Osteocyte (in vitro differentiated cells): ENCODE results near the gene MED10. TPM values are rescaled to one million over a fixed set of nuclear protein-coding genes. Genes with fewer than 3 reads are reported as not detected.

Experiments used
- DNase-seq: peaks from one replicate; pipeline ENCODE4 v3.0.0; 2021; ENCODE audit warnings: mixed read lengths; ENCODE audit not compliant: unreplicated experiment; ENCODE audit errors: extremely low spot score
- H3K27ac Mint-ChIP-seq: one replicate; pipeline ENCODE4 v1.8.0; 2021; ENCODE audit warnings: mild to moderate bottlenecking, mixed read lengths; ENCODE audit not compliant: unreplicated experiment
- H3K27me3 Mint-ChIP-seq: one replicate; pipeline ENCODE4 v1.8.0; 2021; ENCODE audit warnings: mixed read lengths; ENCODE audit not compliant: unreplicated experiment
- H3K36me3 Mint-ChIP-seq: one replicate; pipeline ENCODE4 v1.8.0; 2021; ENCODE audit warnings: mixed read lengths; ENCODE audit not compliant: unreplicated experiment
- H3K4me1 Mint-ChIP-seq: one replicate; pipeline ENCODE4 v1.8.0; 2021; ENCODE audit warnings: mixed read lengths; ENCODE audit not compliant: unreplicated experiment
- H3K4me3 Mint-ChIP-seq: one replicate; pipeline ENCODE4 v1.8.0; 2021; ENCODE audit warnings: mild to moderate bottlenecking, moderate library complexity, mixed read lengths; ENCODE audit not compliant: unreplicated experiment
- H3K9me3 Mint-ChIP-seq: one replicate; pipeline ENCODE4 v1.8.0; 2021; ENCODE audit warnings: mixed read lengths; ENCODE audit not compliant: unreplicated experiment
- CTCF ChIP-seq: fragments of 200-600 bp; sonication (generic); IDR thresholded peaks from 2 replicates; pipeline ENCODE4 v1.5.0; 2021; ENCODE audit warnings: antibody characterized with exemption, mild to moderate bottlenecking, moderate library complexity
- total RNA-seq: library from RNA; stranded (reverse); gene quantifications from 2 replicates; pipeline ENCODE4 v1.2.1, GENCODE V29; 2021

Gene MED10
- total RNA-seq, 1 donor from 2014 or later, result 28.2 TPM

GRCh38 chr5:6423327-6424109 is 45.2 kb upstream of the MED10 start:
- Mint-ChIP-seq H3K36me3 (no peaks in the 10 kb centered on the region), H3K27ac (no peak overlapping the region), H3K4me3 (no peak overlapping the region), H3K27me3 (no peaks in the 10 kb centered on the region), H3K9me3 (no peaks in the 10 kb centered on the region), H3K4me1 (peaks cover 3% of the 10 kb centered on the region)
- TF ChIP-seq CTCF, result no peak
- DNase-seq, result no peak

GRCh38 chr5:6419340-6419852 is 41.0 kb upstream of the MED10 start:
- Mint-ChIP-seq H3K4me3 (no peak overlapping the region), H3K27me3 (no peaks in the 10 kb centered on the region), H3K9me3 (no peaks in the 10 kb centered on the region), H3K36me3 (no peaks in the 10 kb centered on the region), H3K4me1 (peaks cover 3% of the 10 kb centered on the region), H3K27ac (no peak overlapping the region)
- DNase-seq, result no peak
- no peak for TF ChIP-seq CTCF

GRCh38 chr5:6418679-6419276 is 40.4 kb upstream of the MED10 start:
- DNase-seq, result no peak
- Mint-ChIP-seq H3K27ac (no peak overlapping the region), H3K27me3 (no peaks in the 10 kb centered on the region), H3K4me3 (no peak overlapping the region), H3K36me3 (no peaks in the 10 kb centered on the region), H3K4me1 (peaks cover 3% of the 10 kb centered on the region), H3K9me3 (no peaks in the 10 kb centered on the region)
- no peak for TF ChIP-seq CTCF

GRCh38 chr5:6417657-6418056 is 39.3 kb upstream of the MED10 start:
- Mint-ChIP-seq H3K27me3 (no peaks in the 10 kb centered on the region), H3K36me3 (no peaks in the 10 kb centered on the region), H3K4me3 (no peak overlapping the region), H3K9me3 (no peaks in the 10 kb centered on the region), H3K27ac (no peak overlapping the region), H3K4me1 (peaks cover 3% of the 10 kb centered on the region)
- no peak for DNase-seq
- no peak for TF ChIP-seq CTCF

- DNase-seq, result no peak
- Mint-ChIP-seq H3K36me3 (no peaks in the 10 kb centered on the region), H3K4me1 (no peaks in the 10 kb centered on the region), H3K9me3 (no peaks in the 10 kb centered on the region), H3K27me3 (no peaks in the 10 kb centered on the region), H3K4me3 (no peak overlapping the region), H3K27ac (no peak overlapping the region)
- TF ChIP-seq CTCF, result no peak
Measured at GRCh38 chr5:6412811-6413210, 34.5 kb upstream of the MED10 start.
